Muscle of leg (tissue), 11 donors: ENCODE measurements around the gene STK11. TPM values are rescaled to one million over a fixed set of nuclear protein-coding genes. Genes with fewer than 3 reads are reported as not detected.

Source experiments
- DNase-seq: peaks from one replicate; pipeline ENCODE4 v3.0.0; 2013
- H3K27ac ChIP-seq: one replicate; pipeline ENCODE4 v1.5.1; 2013; ENCODE audit warnings: mild to moderate bottlenecking, low read length, control low read depth
- H3K27me3 ChIP-seq: one replicate; pipeline ENCODE4 v1.6.1; 2013; ENCODE audit warnings: low read length; ENCODE audit not compliant: control insufficient read depth, insufficient read depth
- H3K36me3 ChIP-seq: one replicate; pipeline ENCODE4 v1.6.1; 2013; ENCODE audit warnings: low read length; ENCODE audit not compliant: control insufficient read depth, insufficient read depth
- H3K4me1 ChIP-seq: one replicate; pipeline ENCODE4 v1.6.1; 2013; ENCODE audit warnings: low read length; ENCODE audit not compliant: control insufficient read depth, insufficient read depth
- H3K4me3 ChIP-seq: one replicate; pipeline ENCODE4 v1.5.1; 2013; ENCODE audit warnings: low read length, control low read depth
- H3K9me3 ChIP-seq: replicated peaks from 2 replicates; pipeline ENCODE4 v1.6.1; 2013; ENCODE audit warnings: low read depth, low read length; ENCODE audit not compliant: control insufficient read depth
- WGBS: methylation state at CpG from one replicate; pipeline ENCODE4 v1.1.5; 2013; ENCODE audit warnings: missing lambda C conversion rate; ENCODE audit not compliant: insufficient coverage; 5-methylcytosine and 5-hydroxymethylcytosine counted together
- polyA plus RNA-seq, 8 donors: library from polyadenylated mRNA; unstranded; fragments of 120-200 nt; gene quantifications; one replicate each; pipeline versions ENCODE4 v1.2.1 to v1.2.3, GENCODE V29; 2013; ENCODE audit warnings: inconsistent platforms in 1 of 8, low replicate concordance in 1 of 8; ENCODE audit not compliant: insufficient read length in 8 of 8, insufficient read depth in 1 of 8
- total RNA-seq: library from RNA; stranded (reverse); fragments of 120-200 nt; gene quantifications from one replicate; pipeline ENCODE4 v1.2.4, GENCODE V29; 2013

Gene STK11
- total and polyA plus RNA-seq, 9 donors, result 45.3 to 59.1 (median 56.6) TPM

DNA sequence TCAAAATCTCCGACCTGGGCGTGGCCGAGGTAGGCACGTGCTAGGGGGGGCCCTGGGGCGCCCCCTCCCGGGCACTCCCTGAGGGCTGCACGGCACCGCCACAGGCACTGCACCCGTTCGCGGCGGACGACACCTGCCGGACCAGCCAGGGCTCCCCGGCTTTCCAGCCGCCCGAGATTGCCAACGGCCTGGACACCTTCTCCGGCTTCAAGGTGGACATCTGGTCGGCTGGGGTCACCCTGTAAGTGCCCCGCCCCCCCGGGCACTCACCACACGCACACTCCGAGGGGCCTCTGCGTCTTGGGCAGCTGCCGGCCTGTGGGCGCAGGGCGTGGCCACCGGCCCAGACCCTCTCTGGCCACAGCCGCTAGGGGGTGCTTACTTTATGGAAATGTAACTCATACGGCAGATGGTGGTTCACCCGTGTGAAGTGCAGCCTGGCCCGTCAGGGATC lies 14.9 kb downstream of the STK11 start:
- Histone ChIP-seq H3K27me3 (no peaks in the 10 kb centered on the region), H3K9me3 (no peaks in the 10 kb centered on the region), H3K4me3 (no peak overlapping the region), H3K27ac (peak overlapping the region; percentile 20), H3K36me3 (peaks cover 62% of the 10 kb centered on the region), H3K4me1 (peaks cover 69% of the 10 kb centered on the region)
- 88% methylated on average over 28 of the region's 33 CpGs for WGBS
- no peak for DNase-seq

DNA sequence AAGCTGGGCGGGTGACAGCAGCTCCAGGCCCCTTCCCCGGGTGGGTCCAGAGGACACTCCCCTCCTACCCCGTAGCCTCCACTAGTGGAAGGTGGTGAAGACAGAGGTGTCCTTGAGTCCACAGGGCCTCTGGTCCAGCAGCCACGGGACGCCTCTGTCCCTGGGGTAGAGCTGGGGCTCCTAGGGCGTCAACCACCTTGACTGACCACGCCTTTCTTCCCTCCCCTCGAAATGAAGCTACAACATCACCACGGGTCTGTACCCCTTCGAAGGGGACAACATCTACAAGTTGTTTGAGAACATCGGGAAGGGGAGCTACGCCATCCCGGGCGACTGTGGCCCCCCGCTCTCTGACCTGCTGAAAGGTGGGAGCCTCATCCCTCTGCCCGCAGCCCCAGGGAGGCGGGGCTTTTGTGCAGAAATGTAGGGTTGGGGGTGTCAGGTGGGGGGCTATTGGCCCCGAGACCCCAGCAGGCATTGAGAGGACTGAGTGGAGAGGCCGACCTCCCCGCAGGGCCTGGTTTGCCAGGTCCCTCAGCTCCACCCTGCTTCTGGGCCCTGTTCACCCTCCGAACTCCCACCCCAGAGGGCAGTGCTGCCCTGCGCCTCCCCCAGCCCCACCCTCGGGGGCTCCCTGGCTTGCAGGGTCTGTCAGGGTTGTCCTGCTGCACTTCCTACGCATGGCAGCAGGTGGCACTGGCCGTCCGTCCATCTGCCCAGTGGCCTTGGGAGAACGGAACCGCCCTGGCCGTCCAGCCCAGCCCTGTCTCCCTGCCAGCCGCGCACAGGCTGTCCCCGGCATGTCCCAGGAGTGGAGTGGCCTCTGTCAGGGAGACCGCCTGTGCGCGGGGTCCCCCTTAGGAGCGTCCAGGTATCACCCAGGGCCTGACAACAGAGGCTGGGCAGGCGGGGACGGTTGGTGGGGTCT lies 15.7 kb downstream of the STK11 start:
- Histone ChIP-seq H3K9me3 (no peaks in the 10 kb centered on the region), H3K27ac (peak overlapping the region; percentile 35), H3K36me3 (peaks cover 70% of the 10 kb centered on the region), H3K4me1 (peaks cover 62% of the 10 kb centered on the region), H3K4me3 (no peak overlapping the region), H3K27me3 (no peaks in the 10 kb centered on the region)
- peak; percentile 76 for DNase-seq
- WGBS, result 45% methylated on average over 24 of the region's 38 CpGs

DNA sequence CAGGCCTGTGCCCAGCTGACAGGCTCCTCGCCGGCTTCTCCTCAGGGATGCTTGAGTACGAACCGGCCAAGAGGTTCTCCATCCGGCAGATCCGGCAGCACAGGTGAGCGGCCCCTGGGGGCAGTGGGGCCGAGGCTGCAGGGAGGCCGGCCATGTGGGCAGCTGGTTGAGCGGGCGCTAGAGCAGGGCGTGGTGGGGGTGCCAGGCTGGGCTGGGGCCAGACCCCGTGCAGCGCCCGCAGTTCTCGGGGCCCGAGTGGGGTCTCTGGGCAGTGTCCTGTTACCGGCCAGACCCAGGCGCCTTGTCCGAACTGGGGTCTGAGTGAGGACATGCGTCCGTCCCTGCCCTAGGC lies 16.3 kb downstream of the STK11 start:
- Histone ChIP-seq H3K27ac (peak overlapping the region; percentile 35), H3K27me3 (no peaks in the 10 kb centered on the region), H3K4me1 (peaks cover 56% of the 10 kb centered on the region), H3K9me3 (no peaks in the 10 kb centered on the region), H3K36me3 (peaks cover 74% of the 10 kb centered on the region), H3K4me3 (no peak overlapping the region)
- no peak for DNase-seq
- 74% methylated on average over 21 of the region's 22 CpGs for WGBS

DNA sequence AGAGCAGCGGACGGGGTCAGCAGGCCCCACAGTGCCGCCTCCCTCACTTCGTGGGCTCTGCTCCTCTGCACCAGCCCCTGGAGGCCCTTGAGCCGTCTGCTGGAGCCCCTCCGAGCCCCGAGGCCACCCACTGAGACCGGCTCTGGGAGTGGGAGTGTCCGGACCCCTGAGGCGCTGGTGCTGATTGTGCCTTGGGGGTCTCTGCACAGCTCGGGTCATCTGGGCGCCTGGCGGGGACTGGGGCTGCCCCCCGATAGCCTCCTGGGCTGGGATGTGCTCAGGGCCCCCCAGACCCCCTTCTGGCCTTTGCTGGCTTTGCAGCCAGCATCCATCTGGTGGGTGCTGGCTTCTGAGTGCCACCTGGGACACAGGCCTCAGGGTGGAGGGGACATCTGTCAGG lies 16.8 kb downstream of the STK11 start:
- WGBS, result 77% methylated on average over 14 of the region's 14 CpGs
- Histone ChIP-seq H3K4me1 (peaks cover 50% of the 10 kb centered on the region), H3K4me3 (no peak overlapping the region), H3K27me3 (no peaks in the 10 kb centered on the region), H3K27ac (no peak overlapping the region), H3K9me3 (no peaks in the 10 kb centered on the region), H3K36me3 (peaks cover 79% of the 10 kb centered on the region)
- no peak for DNase-seq

DNA sequence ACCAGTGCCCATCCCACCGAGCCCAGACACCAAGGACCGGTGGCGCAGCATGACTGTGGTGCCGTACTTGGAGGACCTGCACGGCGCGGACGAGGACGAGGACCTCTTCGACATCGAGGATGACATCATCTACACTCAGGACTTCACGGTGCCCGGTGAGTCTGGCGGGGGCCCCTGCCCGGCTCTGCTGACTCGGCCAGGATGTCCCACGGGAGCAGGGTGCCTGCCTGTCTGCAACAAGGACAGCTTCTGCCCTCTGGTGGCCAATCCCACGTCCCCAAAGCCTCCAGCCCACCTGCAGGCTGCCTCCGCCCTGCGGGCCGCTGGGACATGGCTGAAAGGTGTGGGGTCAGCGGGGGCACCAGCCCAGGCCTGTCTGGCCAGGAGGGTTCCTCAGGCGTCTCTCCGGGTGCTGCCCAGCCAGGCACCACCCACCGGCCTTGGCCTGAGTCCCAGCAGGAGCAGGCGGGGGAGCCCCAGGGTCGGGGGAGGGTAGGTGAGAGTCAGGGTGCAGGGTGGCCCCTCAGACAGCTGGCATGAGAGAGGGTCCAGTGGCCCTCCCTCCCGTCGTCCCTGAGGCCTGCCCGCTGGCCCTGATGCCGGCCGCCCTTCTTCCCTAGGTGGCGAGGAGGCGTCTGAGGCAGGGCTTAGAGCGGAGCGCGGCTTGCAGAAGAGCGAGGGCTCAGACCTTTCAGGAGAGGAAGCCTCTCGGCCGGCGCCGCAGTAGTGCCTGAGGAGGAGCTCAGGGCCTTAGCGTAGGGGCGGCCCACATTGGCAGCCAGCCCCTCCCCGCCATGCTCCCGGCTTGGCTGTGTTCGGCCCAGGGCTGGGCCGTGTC lies 17.7 kb downstream of the STK11 start:
- WGBS, result 78% methylated on average over 44 of the region's 48 CpGs
- H3K27me3 ChIP-seq, result no peaks in the 10 kb centered on the region
- no peak for DNase-seq
- H3K27ac ChIP-seq, result no peak overlapping the region
- peaks cover 42% of the 10 kb centered on the region for H3K4me1 ChIP-seq
- peaks cover 80% of the 10 kb centered on the region for H3K36me3 ChIP-seq
- no peaks in the 10 kb centered on the region for H3K9me3 ChIP-seq
- no peak overlapping the region for H3K4me3 ChIP-seq

DNA sequence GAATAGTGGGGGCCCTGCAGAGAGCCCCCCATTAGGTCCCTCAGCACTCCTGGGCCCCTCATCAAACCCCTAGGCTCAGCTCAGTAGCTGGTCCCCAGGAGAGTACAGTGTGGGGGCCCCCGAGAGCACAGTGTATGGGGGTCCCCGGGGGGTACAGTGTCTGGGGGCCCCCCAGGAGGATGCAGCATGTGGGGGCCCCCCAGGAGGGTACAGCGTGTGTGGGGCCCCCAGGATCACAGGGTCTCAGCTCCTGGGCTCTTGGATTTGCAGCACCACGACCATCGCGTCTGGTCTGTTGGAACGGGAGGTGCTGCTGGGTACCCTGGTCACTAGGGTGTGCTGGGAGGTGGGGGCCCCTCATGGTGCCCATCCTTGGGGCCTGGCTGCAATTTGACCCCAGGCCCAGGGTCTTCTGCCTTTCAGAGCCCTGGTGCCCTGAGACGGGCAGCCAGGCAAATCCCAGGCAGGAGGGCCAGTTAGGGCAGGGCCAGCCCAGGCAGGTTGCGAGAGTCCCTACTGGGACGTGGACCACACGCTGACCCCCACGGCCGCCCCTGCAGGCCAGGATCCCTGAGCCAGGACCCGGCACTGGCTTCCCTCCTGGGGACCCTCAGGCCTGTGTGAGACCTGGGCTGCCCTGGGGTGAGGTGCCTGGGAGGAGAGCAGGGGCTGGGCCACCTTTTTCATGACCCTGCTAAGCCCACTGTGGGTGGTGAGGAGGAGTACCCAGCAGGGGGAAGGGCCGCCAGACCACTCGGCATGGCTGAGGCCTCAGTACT lies 18.7 kb downstream of the STK11 start:
- Histone ChIP-seq H3K9me3 (no peaks in the 10 kb centered on the region), H3K36me3 (peaks cover 74% of the 10 kb centered on the region), H3K4me3 (no peak overlapping the region), H3K27ac (no peak overlapping the region), H3K27me3 (no peaks in the 10 kb centered on the region), H3K4me1 (peaks cover 33% of the 10 kb centered on the region)
- no peak for DNase-seq
- 91% methylated on average over 16 of the region's 16 CpGs for WGBS

DNA sequence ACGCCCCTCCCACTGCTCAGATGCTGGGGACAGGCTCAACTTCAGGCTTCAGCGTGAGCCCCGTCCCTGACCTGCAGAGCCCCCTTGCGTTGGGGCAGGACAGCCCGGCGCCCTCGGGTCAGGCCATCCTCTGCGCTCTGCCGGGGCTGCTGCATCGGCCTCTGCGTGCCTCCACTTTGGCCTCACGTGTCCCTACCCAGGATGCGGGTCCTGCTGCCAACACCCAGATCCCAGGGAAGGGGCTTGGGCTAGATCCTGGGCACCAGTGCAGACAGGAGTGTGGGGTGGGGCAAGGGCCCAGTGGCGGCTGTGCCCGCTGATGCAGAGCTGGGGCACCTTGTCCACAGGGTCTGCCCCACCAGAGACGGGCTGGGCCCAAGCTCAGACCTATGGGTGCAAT lies 19.3 kb downstream of the STK11 start:
- no peak overlapping the region for H3K4me3 ChIP-seq
- H3K4me1 ChIP-seq, result peaks cover 33% of the 10 kb centered on the region
- no peak for DNase-seq
- 88% methylated on average over 16 of the region's 16 CpGs for WGBS
- no peak overlapping the region for H3K27ac ChIP-seq
- no peaks in the 10 kb centered on the region for H3K9me3 ChIP-seq
- no peaks in the 10 kb centered on the region for H3K27me3 ChIP-seq
- peaks cover 72% of the 10 kb centered on the region for H3K36me3 ChIP-seq

DNA sequence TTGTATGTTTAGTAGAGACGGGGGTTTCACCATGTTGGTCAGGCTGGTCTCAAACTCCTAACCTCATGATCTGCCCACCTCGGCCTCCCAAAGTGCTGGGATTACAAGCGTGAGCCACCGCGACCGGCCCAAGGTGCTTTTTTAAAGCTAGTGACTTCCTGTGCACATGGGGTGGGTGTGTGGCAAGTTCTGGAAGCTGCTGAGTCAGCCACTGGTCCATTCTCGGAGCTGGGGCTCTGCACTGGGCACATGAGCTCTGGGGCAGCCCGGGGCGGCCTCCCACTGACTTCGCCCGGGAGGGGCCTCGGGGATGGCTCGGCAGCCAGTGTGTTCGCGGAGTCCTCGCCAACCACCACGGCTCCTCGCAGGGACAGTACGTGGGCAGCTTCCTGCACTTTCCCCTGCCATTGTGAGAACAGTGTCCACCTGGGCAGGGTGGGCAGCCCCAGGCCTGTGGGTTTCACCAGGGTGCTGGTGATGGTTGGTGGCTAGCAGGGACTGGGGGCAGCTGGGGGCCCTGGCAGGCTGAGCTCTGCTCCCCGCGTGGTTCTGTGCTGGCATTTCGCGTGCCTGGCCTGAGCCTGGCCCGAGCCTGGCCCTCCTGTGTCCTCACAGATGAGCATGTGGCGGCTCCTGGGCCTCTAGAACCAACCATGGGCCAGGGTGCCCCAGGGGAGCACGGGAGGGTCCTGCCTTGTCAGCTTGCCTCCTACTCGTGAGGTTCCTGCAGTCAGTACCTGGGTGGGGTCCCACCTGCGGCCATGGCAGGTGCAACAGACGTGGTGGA lies 20.1 kb downstream of the STK11 start:
- 85% methylated on average over 26 of the region's 29 CpGs for WGBS
- H3K4me3 ChIP-seq, result no peak overlapping the region
- no peak overlapping the region for H3K27ac ChIP-seq
- H3K36me3 ChIP-seq, result peaks cover 64% of the 10 kb centered on the region
- no peaks in the 10 kb centered on the region for H3K9me3 ChIP-seq
- no peaks in the 10 kb centered on the region for H3K27me3 ChIP-seq
- no peak for DNase-seq
- peaks cover 26% of the 10 kb centered on the region for H3K4me1 ChIP-seq

DNA sequence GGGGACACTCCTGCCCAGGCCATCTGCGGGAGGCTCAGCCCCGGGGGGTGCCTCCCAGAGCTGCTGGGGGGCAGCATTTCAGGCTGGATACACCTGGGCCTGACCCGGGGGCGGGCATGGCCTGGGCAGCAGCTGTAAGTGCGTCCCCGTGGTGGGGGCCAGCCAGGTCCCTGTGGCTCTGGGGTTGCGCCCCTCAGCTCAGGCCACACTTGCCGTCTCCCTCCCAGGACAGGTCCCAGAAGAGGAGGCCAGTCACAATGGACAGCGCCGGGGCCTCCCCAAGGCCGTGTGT lies 20.6 kb downstream of the STK11 start:
- peaks cover 20% of the 10 kb centered on the region for H3K4me1 ChIP-seq
- no peak for DNase-seq
- no peak overlapping the region for H3K4me3 ChIP-seq
- no peaks in the 10 kb centered on the region for H3K9me3 ChIP-seq
- no peaks in the 10 kb centered on the region for H3K27me3 ChIP-seq
- H3K27ac ChIP-seq, result no peak overlapping the region
- 96% methylated on average over 11 of the region's 11 CpGs for WGBS
- peaks cover 58% of the 10 kb centered on the region for H3K36me3 ChIP-seq
